ENCODE results near the gene DPYD.

DPYD gene

GRCh38 chr1:97781762-97782337 is 139.0 kb downstream of the DPYD start:
- DNase-seq = no peak

- no peak for DNase-seq
Observed at GRCh38 chr1:97780884-97781283, 139.9 kb downstream of the DPYD start.

- DNase-seq = no peak
Observed at GRCh38 chr1:97778718-97779117, 142.1 kb downstream of the DPYD start.

GRCh38 chr1:97770376-97770775 is 150.5 kb downstream of the DPYD start:
- no peak for DNase-seq

- no peak for DNase-seq
Observed at GRCh38 chr1:97767381-97767780, 153.5 kb downstream of the DPYD start.

GRCh38 chr1:97764991-97765390 is 155.8 kb downstream of the DPYD start:
- no peak for DNase-seq

- DNase-seq = no peak
Observed at GRCh38 chr1:97761637-97762036, 159.2 kb downstream of the DPYD start.

GRCh38 chr1:97759078-97759477 is 161.8 kb downstream of the DPYD start:
- DNase-seq = no peak

- DNase-seq = no peak
Observed at GRCh38 chr1:97758541-97759057, 162.2 kb downstream of the DPYD start.

- DNase-seq = no peak
Observed at GRCh38 chr1:97745912-97746311, 174.9 kb downstream of the DPYD start.

- DNase-seq = no peak
Observed at GRCh38 chr1:97744977-97745376, 175.9 kb downstream of the DPYD start.

- no peak for DNase-seq
Observed at GRCh38 chr1:97743129-97743528, 177.7 kb downstream of the DPYD start.

GRCh38 chr1:97740891-97741290 is 179.9 kb downstream of the DPYD start:
- DNase-seq = no peak

GRCh38 chr1:97739596-97740103 is 181.2 kb downstream of the DPYD start:
- no peak for DNase-seq

GRCh38 chr1:97738270-97738669 is 182.6 kb downstream of the DPYD start:
- DNase-seq = no peak

GRCh38 chr1:97730271-97730670 is 190.6 kb downstream of the DPYD start:
- no peak for DNase-seq

- DNase-seq = no peak
Observed at GRCh38 chr1:97728436-97728835, 192.4 kb downstream of the DPYD start.

GRCh38 chr1:97727029-97727428 is 193.8 kb downstream of the DPYD start:
- DNase-seq = no peak

GRCh38 chr1:97726386-97726785 is 194.4 kb downstream of the DPYD start:
- DNase-seq = no peak

GRCh38 chr1:97721221-97721620 is 199.6 kb downstream of the DPYD start:
- no peak for DNase-seq

- DNase-seq = no peak
Observed at GRCh38 chr1:97712980-97713379, 207.9 kb downstream of the DPYD start.

GRCh38 chr1:97711858-97712257 is 209.0 kb downstream of the DPYD start:
- no peak for DNase-seq

- DNase-seq = no peak
Observed at GRCh38 chr1:97693601-97694000, 227.2 kb downstream of the DPYD start.

- DNase-seq = no peak
Observed at GRCh38 chr1:97691325-97691724, 229.5 kb downstream of the DPYD start.

GRCh38 chr1:97685360-97685759 is 235.5 kb downstream of the DPYD start:
- no peak for DNase-seq
